Left ventricle myocardium inferior (tissue), 1 donor: ENCODE measurements around the gene SLAMF7. TPM values are rescaled to one million over a fixed set of nuclear protein-coding genes. Genes with fewer than 3 reads are reported as not detected.

Experiments
- DNase-seq: peaks from one replicate; pipeline ENCODE4 v3.0.0-alpha.2; 2020
- H3K27ac ChIP-seq: fragments of 200-600 bp; replicated peaks from 2 replicates; pipeline ENCODE4 v1.8.0; 2021
- H3K27me3 ChIP-seq: fragments of 200-600 bp; 2 replicates; pipeline ENCODE4 v1.8.0; 2021; ENCODE audit warnings: low read depth
- H3K36me3 ChIP-seq: fragments of 200-600 bp; 2 replicates; pipeline ENCODE4 v1.8.0; 2021
- H3K4me1 ChIP-seq: fragments of 200-600 bp; 2 replicates; pipeline ENCODE4 v1.8.0; 2021
- H3K4me3 ChIP-seq: fragments of 200-600 bp; 2 replicates; pipeline ENCODE4 v1.8.0; 2021; ENCODE audit warnings: mild to moderate bottlenecking, moderate library complexity
- H3K9me3 ChIP-seq: fragments of 200-600 bp; replicated peaks from 2 replicates; pipeline ENCODE4 v1.8.0; 2021
- intact Hi-C: fragments of 100-400 bp; cut with micrococcal nuclease; formaldehyde crosslinking; loops from one replicate; pipeline ENCODE4 v1.11.0; 2022
- total RNA-seq: library from RNA; stranded (reverse); fragmentation: NEBNext Ultra II Directional; extraction: Animal tissue kit (Norgen Biotek cat#: 25700); gene quantifications from one replicate; pipeline ENCODE4 v1.2.1, GENCODE V29; 2021
- TF ChIP-seq, protein P1 (sequence below): fragments of 200-600 bp; IDR thresholded peaks from 2 replicates; pipeline ENCODE4 v1.8.0; 2021; ENCODE audit warnings: antibody characterized with exemption, mild to moderate bottlenecking, borderline replicate concordance
- donor health status: DM: no; HTN: yes; CAD: no; lungs with severe emphysema.

Gene SLAMF7
- total RNA-seq, 1 donor from 2014 or later, result 0.36 TPM

GRCh38 chr1:160759740-160760139 is 20.7 kb downstream of the SLAMF7 start:
- Histone ChIP-seq H3K36me3 (no peaks in the 10 kb centered on the region), H3K27ac (no peak overlapping the region), H3K9me3 (no peaks in the 10 kb centered on the region), H3K4me1 (no peaks in the 10 kb centered on the region), H3K4me3 (no peak overlapping the region), H3K27me3 (no peaks in the 10 kb centered on the region)
- DNase-seq, result no peak
- intact Hi-C loops, result no loop called here
- TF ChIP-seq, protein P1, sequence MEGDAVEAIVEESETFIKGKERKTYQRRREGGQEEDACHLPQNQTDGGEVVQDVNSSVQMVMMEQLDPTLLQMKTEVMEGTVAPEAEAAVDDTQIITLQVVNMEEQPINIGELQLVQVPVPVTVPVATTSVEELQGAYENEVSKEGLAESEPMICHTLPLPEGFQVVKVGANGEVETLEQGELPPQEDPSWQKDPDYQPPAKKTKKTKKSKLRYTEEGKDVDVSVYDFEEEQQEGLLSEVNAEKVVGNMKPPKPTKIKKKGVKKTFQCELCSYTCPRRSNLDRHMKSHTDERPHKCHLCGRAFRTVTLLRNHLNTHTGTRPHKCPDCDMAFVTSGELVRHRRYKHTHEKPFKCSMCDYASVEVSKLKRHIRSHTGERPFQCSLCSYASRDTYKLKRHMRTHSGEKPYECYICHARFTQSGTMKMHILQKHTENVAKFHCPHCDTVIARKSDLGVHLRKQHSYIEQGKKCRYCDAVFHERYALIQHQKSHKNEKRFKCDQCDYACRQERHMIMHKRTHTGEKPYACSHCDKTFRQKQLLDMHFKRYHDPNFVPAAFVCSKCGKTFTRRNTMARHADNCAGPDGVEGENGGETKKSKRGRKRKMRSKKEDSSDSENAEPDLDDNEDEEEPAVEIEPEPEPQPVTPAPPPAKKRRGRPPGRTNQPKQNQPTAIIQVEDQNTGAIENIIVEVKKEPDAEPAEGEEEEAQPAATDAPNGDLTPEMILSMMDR, result no peak

- no peaks in the 10 kb centered on the region for H3K27me3 ChIP-seq
- no peaks in the 10 kb centered on the region for H3K36me3 ChIP-seq
- H3K4me1 ChIP-seq, result no peaks in the 10 kb centered on the region
- H3K9me3 ChIP-seq, result no peaks in the 10 kb centered on the region
- TF ChIP-seq, protein P1, result no peak
- intact Hi-C loops, result no loop called here
- H3K4me3 ChIP-seq, result no peak overlapping the region
- DNase-seq, result no peak
- no peak overlapping the region for H3K27ac ChIP-seq
These were observed 22.0 kb downstream of the SLAMF7 start for GRCh38 chr1:160761046-160761445.

- no peaks in the 10 kb centered on the region for H3K4me1 ChIP-seq
- no peaks in the 10 kb centered on the region for H3K9me3 ChIP-seq
- intact Hi-C loops, result no loop called here
- DNase-seq, result no peak
- no peaks in the 10 kb centered on the region for H3K36me3 ChIP-seq
- H3K27ac ChIP-seq, result no peak overlapping the region
- TF ChIP-seq, protein P1, result no peak
- H3K4me3 ChIP-seq, result no peak overlapping the region
- H3K27me3 ChIP-seq, result no peaks in the 10 kb centered on the region
These were observed 22.8 kb downstream of the SLAMF7 start for GRCh38 chr1:160761886-160762285.

- intact Hi-C loops, result no loop called here
- TF ChIP-seq, protein P1, result no peak
- no peak for DNase-seq
- H3K27me3 ChIP-seq, result no peaks in the 10 kb centered on the region
- H3K36me3 ChIP-seq, result no peaks in the 10 kb centered on the region
- no peaks in the 10 kb centered on the region for H3K9me3 ChIP-seq
- H3K4me1 ChIP-seq, result peaks cover 3% of the 10 kb centered on the region
- H3K4me3 ChIP-seq, result no peak overlapping the region
- no peak overlapping the region for H3K27ac ChIP-seq
These were observed 24.9 kb downstream of the SLAMF7 start for GRCh38 chr1:160763993-160764392.

- TF ChIP-seq, protein P1, result no peak
- H3K27ac ChIP-seq, result no peak overlapping the region
- H3K36me3 ChIP-seq, result no peaks in the 10 kb centered on the region
- intact Hi-C loops, result no loop called here
- H3K9me3 ChIP-seq, result no peaks in the 10 kb centered on the region
- H3K4me1 ChIP-seq, result peaks cover 3% of the 10 kb centered on the region
- peak overlapping the region; percentile 11 for H3K4me3 ChIP-seq
- H3K27me3 ChIP-seq, result peaks cover 15% of the 10 kb centered on the region
- DNase-seq, result no peak
These were observed 28.6 kb downstream of the SLAMF7 start for GRCh38 chr1:160767395-160768294.
